ENCODE data around the gene BCCIP. TPM values are rescaled to one million over a fixed set of nuclear protein-coding genes. Genes with fewer than 3 reads are reported as not detected.

The BCCIP gene
- total and polyA plus RNA-seq, 2 donors (not counting 1 experiment from before 2014, with no cell fraction given): 10.5 to 40.7 TPM

DNA sequence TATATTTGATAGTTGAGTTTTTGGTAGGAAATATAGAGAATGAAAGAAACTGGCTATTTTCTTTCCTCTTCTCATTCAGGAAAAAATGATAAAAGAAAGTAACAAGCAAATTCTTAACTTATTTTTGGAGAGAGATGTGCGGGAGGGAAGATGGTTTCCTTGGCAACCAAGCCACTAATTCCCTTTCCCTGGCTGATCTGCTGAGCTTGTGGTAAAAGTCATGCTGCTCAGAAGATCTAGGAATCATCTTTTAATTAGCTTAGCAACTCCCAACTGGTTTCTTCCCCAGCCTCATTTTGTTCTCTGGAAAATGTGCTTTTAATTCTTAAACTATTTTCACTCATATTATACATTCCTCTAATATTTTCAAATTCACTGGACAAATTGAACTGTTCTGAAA is 12.1 kb upstream of the BCCIP start:
- Histone ChIP-seq H3K4me2 (replicated peaks; ENCODE audit: low read depth, low read length, poor library complexity, severe bottlenecking) (no peak overlapping the region), H3K9me3 (ENCODE audit: control extremely low read depth in 1 of 3, control insufficient read depth in 2 of 3, insufficient read depth in 1 of 3, low read length in 2 of 3) (no peaks in the 10 kb centered on the region), H3K4me3 (ENCODE audit: control extremely low read depth in 1 of 5, extremely low read depth in 1 of 5, insufficient read depth in 1 of 5, low read depth in 2 of 5, low read length in 4 of 5) (no peak overlapping the region), H3K27me3 (replicated peaks in 1 of 4; ENCODE audit: control extremely low read depth in 1 of 4, control insufficient read depth in 3 of 4, insufficient read depth in 4 of 4, low read length in 3 of 4) (no peaks in the 10 kb centered on the region), H3K79me2 (ENCODE audit: control insufficient read depth, insufficient read depth, low read length) (no peaks in the 10 kb centered on the region), H3K4me1 (ENCODE audit: control insufficient read depth in 2 of 2, insufficient read depth in 2 of 2, low read length in 2 of 2) (no peaks in the 10 kb centered on the region), H3K27ac (ENCODE audit: low read length in 2 of 2) (no peak overlapping the region), H3K36me3 (replicated peaks in 1 of 2; ENCODE audit: control extremely low read depth in 1 of 2, control insufficient read depth in 1 of 2, extremely low read depth in 1 of 2, insufficient read depth in 2 of 2, low read length in 1 of 2) (peaks cover 10 to 46% of the 10 kb centered on the region in 2 experiments), H2AFZ (ENCODE audit: insufficient read depth, low read depth, low read length, poor library complexity, severe bottlenecking) (no peak overlapping the region), H4K20me1 (ENCODE audit: control insufficient read depth, insufficient read depth, low read length, poor library complexity, severe bottlenecking) (no peaks in the 10 kb centered on the region), H3K9ac (ENCODE audit: low read length) (no peak overlapping the region)
- intact Hi-C loops (cut with micrococcal nuclease): no loop called here
- ChIA-PET CTCF (interaction anchor here (1.4 kb wide), 1 partner anchor 9 kb away, joined by 4 read pairs; no protein-coding TSS in a partner anchor), POLR2A (no interaction called here)
- Mint-ChIP-seq H3K27me3 (no peaks in the 10 kb centered on the region), H3K4me1 (no peaks in the 10 kb centered on the region), H3K27ac (no peak overlapping the region), H3K4me3 (no peak overlapping the region), H3K9me3 (ENCODE audit: insufficient read depth) (no peaks in the 10 kb centered on the region)
- TF ChIP-seq, protein P1, sequence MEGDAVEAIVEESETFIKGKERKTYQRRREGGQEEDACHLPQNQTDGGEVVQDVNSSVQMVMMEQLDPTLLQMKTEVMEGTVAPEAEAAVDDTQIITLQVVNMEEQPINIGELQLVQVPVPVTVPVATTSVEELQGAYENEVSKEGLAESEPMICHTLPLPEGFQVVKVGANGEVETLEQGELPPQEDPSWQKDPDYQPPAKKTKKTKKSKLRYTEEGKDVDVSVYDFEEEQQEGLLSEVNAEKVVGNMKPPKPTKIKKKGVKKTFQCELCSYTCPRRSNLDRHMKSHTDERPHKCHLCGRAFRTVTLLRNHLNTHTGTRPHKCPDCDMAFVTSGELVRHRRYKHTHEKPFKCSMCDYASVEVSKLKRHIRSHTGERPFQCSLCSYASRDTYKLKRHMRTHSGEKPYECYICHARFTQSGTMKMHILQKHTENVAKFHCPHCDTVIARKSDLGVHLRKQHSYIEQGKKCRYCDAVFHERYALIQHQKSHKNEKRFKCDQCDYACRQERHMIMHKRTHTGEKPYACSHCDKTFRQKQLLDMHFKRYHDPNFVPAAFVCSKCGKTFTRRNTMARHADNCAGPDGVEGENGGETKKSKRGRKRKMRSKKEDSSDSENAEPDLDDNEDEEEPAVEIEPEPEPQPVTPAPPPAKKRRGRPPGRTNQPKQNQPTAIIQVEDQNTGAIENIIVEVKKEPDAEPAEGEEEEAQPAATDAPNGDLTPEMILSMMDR (IDR thresholded peaks at IDR 0.05): no peak
- TF ChIP-seq EZH2 (IDR thresholded peaks at IDR 0.05; ENCODE audit: borderline replicate concordance, insufficient read depth, low read depth, low read length, poor library complexity, severe bottlenecking): no peak
- ATAC-seq (ENCODE audit: low read depth) (no peak), DNase-seq (no peak)
- WGBS (ENCODE audit: insufficient coverage): no CpG with 5 or more reads among the region's 1 CpG

DNA sequence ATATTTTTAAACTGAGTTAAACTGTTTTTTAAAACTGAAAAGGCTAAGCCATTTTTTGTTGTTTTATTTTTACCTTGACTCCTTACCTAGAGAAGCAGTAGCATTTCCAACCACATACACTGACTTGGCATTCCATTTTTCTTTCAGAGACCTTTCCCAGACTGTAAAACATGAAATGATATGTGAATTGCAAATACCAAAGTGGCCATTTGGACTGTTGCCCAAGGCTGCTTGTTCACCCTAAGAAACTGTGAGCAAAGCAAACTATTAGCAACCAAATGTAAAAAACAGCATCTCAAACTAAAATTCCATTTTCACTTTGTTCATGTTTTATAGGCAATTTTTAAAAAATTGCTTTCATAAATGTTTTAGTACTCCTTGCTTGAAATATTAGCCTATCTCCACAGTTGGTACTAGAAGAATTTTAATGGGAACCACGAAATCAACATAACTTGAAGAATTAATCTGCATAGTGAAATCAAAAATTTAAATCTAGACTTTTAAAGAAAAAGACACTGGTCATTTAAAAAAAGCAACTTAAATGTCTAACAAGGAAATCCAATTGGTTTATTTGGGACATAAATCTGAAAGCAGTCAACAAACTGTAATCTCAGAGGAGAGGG is 11.1 kb upstream of the BCCIP start:
- no CpG with 5 or more reads among the region's 1 CpG for WGBS (ENCODE audit: insufficient coverage)
- ATAC-seq (ENCODE audit: low read depth) (no peak), DNase-seq (no peak)
- H3K79me2 ChIP-seq (ENCODE audit: control insufficient read depth, insufficient read depth, low read length): no peaks in the 10 kb centered on the region
- no peak overlapping the region for H3K4me3 Mint-ChIP-seq
- no peaks in the 10 kb centered on the region for H3K4me1 Mint-ChIP-seq
- no peaks in the 10 kb centered on the region for H3K9me3 Mint-ChIP-seq (ENCODE audit: insufficient read depth)
- H3K27me3 ChIP-seq (replicated peaks in 1 of 4; ENCODE audit: control extremely low read depth in 1 of 4, control insufficient read depth in 3 of 4, insufficient read depth in 4 of 4, low read length in 3 of 4): no peaks in the 10 kb centered on the region
- H3K4me1 ChIP-seq (ENCODE audit: control insufficient read depth in 2 of 2, insufficient read depth in 2 of 2, low read length in 2 of 2): no peaks in the 10 kb centered on the region
- TF ChIP-seq EZH2 (IDR thresholded peaks at IDR 0.05; ENCODE audit: borderline replicate concordance, insufficient read depth, low read depth, low read length, poor library complexity, severe bottlenecking): no peak
- TF ChIP-seq, protein P1 (IDR thresholded peaks at IDR 0.05): no peak
- H3K9me3 ChIP-seq (ENCODE audit: control extremely low read depth in 1 of 3, control insufficient read depth in 2 of 3, insufficient read depth in 1 of 3, low read length in 2 of 3): no peaks in the 10 kb centered on the region
- CTCF ChIA-PET: interaction anchor here (1.4 kb wide), 1 partner anchor 8 kb away, joined by 4 read pairs; no protein-coding TSS in a partner anchor
- peaks cover 10 to 38% of the 10 kb centered on the region in 2 experiments for H3K36me3 ChIP-seq (replicated peaks in 1 of 2; ENCODE audit: control extremely low read depth in 1 of 2, control insufficient read depth in 1 of 2, extremely low read depth in 1 of 2, insufficient read depth in 2 of 2, low read length in 1 of 2)
- no peaks in the 10 kb centered on the region for H4K20me1 ChIP-seq (ENCODE audit: control insufficient read depth, insufficient read depth, low read length, poor library complexity, severe bottlenecking)
- no peak overlapping the region for H3K4me3 ChIP-seq (ENCODE audit: control extremely low read depth in 1 of 5, extremely low read depth in 1 of 5, insufficient read depth in 1 of 5, low read depth in 2 of 5, low read length in 4 of 5)
- H3K27ac Mint-ChIP-seq: no peak overlapping the region
- no peaks in the 10 kb centered on the region for H3K27me3 Mint-ChIP-seq
- POLR2A ChIA-PET: no interaction called here
- no peak overlapping the region for H2AFZ ChIP-seq (ENCODE audit: insufficient read depth, low read depth, low read length, poor library complexity, severe bottlenecking)
- no peak overlapping the region for H3K4me2 ChIP-seq (replicated peaks; ENCODE audit: low read depth, low read length, poor library complexity, severe bottlenecking)
- H3K9ac ChIP-seq (ENCODE audit: low read length): no peak overlapping the region
- intact Hi-C loops (cut with micrococcal nuclease): no loop called here
- H3K27ac ChIP-seq (ENCODE audit: low read length in 2 of 2): no peak overlapping the region

Data from B cell (primary cell).